Measurements from ENCODE around the gene CASP7. TPM values are rescaled to one million over a fixed set of nuclear protein-coding genes. Genes with fewer than 3 reads are reported as not detected.
"Not testable (repeated sequence)": the region's sequence is repeated elsewhere in the genome, so short reads cannot be mapped to it uniquely, and the experiment has no call there.

CASP7 gene
- total RNA-seq, 1 experiment from 2014 or later = 40.4 TPM

DNA sequence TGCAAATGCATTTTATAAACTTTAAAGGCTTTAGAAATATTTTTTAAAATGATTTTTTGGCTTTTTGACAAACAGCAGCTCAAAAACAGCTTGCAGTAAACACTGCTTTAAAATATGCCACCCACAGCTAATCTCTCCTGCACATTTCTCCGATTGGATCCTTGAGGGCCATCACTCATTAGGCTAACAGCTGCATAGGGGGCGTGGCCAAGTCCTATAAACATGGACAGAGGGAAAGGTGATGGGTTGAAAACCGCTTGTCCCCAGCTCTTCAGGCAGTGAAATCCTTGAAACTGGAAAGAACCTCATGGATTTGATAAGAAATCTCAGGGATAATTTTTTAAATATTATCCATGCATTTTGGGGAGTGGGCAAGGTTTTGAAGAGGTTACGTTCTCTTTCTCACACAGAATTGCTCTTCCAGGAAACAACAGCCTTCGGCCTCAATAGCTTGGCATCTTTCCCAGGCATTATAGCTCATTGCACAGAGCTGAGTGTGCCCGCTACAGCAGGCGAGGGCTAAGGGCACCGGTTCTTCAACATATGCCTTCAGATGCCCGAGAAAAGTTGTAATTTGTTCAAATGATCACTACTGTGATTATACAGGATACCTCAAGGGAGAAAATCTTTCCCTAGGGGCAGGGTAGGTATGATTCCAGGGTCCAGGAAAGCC is 73.4 kb downstream of the CASP7 start:
- peak; percentile 28 for DNase-seq (ENCODE audit: low read depth)

DNA sequence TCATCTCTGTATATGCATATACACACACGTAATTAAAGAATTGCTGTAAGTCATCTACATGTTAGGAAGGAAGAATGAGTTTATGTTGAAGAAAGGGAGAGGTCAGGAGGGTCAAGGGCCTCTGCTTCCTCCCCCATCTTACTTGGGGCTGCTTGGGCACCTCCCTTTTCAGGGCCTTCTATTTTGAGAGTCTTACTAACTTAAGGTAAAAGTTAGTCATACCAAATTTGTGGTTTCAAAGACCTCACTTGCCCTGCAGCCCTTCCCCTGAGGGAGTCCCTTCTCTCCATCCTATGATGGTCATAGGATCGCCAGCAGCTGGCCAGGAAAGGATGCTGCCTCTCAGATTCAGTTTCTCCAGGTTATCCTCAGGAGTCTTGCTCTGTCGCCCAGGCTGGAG is 74.4 kb downstream of the CASP7 start:
- DNase-seq (ENCODE audit: low read depth) = peak; percentile 32

- no peak for DNase-seq (ENCODE audit: low read depth)
Observed at GRCh38 chr10:113754768-113755167, 75.1 kb downstream of the CASP7 start.

- no peak for DNase-seq (ENCODE audit: low read depth)
Observed at GRCh38 chr10:113756940-113757543, 77.3 kb downstream of the CASP7 start.

DNA sequence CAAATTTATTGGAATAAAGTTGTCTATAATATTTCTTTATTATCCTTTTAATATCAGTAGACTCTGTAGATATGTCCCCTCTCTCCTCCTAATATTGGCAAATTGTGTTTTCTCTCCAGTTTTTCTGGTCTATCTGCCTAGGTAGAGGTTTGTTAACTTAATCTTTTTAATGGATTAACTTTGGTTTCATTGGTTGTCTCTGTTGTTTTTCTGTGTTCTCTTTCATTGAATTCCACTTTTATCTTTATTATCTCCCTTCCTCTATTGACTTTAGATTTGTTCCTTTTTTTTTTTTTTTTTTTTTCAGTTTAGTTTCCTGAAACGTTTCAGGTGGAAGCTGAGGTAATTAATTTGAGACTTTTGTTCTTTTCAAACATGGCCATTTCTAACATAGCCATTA is 82.4 kb downstream of the CASP7 start:
- DNase-seq (ENCODE audit: low read depth) = no peak

- no peak for DNase-seq (ENCODE audit: low read depth)
Observed at GRCh38 chr10:113764582-113764981, 84.9 kb downstream of the CASP7 start.

GRCh38 chr10:113765910-113766309 is 86.2 kb downstream of the CASP7 start:
- no peak for DNase-seq (ENCODE audit: low read depth)

DNA sequence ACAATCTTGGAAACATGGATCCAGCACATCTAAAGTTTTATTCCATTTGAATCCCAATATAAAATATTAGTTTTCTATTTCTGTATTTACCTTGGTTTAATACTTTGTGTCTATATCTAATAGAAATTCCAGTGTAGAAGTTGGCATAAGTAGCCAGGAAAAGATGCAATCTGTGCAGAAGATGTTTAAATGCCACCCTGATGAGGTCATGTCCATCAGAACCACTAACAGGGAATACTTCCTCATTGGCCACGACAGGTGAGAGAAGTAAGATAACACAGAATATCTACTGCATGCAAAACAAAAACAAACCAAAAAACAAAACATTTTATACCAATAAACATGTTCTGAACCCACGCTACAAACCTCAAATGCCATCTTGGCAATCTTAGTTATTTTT is 87.5 kb downstream of the CASP7 start:
- DNase-seq (ENCODE audit: low read depth) = no peak

DNA sequence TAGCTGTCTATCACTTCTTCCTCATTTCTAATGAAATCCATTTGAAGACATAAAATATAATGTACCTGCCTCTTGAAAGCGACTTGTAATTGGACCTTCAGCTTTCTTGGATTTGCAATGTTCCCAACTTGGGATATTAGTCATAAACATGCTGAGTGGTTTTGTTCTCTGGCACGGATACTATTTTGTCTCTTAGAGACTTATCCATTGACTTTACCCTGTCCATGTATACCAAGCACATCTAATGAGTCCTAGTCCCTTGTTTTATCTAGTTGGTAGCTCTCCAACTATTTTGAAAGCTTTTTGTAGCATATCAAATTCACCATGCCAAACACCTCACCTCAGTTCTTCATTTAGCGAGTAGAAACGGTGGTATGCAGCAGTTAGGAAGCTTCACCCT is 90.6 kb downstream of the CASP7 start:
- no peak for DNase-seq (ENCODE audit: low read depth)

GRCh38 chr10:113771131-113771530 is 91.4 kb downstream of the CASP7 start:
- not testable (repeated sequence) for DNase-seq (ENCODE audit: low read depth)

- no peak for DNase-seq (ENCODE audit: low read depth)
Observed at GRCh38 chr10:113775686-113776294, 96.1 kb downstream of the CASP7 start.

DNA sequence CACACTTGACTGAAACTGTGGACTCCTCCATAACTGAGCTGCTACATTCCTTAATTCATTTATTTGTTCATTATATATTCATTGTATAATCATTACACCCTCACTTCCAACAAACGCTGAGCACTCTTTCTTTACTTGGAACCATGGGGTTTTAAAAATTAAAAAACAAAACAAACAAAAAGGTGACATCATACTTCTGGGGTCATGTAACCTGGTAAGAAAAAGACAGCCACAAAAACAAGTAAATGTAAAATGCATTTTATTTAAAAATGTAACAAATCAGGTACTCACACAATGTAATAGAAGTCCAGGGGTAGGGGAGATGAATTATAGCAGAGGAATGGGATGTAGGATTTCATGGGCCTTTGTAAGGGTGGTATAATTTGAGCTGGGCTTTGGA is 96.8 kb downstream of the CASP7 start:
- DNase-seq (ENCODE audit: low read depth) = no peak

Other genes starting within 250 kb of the CASP7 start
- not detected in 2 replicates for gene HABP2, start 126.9 kb upstream of the CASP7 start, total RNA-seq (2014; rRNA removed; shearing (Covaris generic))
- gene NRAP, start 15.9 kb upstream of the CASP7 start, total RNA-seq (2014; rRNA removed; shearing (Covaris generic)) = not detected in 2 replicates
- 0.29 and 0.84 TPM in 2 replicates for gene PLEKHS1, start 71.8 kb downstream of the CASP7 start, total RNA-seq (2014; rRNA removed; shearing (Covaris generic))
- gene DCLRE1A, start 174.2 kb downstream of the CASP7 start, total RNA-seq (2014; rRNA removed; shearing (Covaris generic)) = 9.2 and 10.1 TPM in 2 replicates
- gene NHLRC2, start 174.7 kb downstream of the CASP7 start, total RNA-seq (2014; rRNA removed; shearing (Covaris generic)) = 9.1 and 12.3 TPM in 2 replicates

Data from RPMI7951 (cell line).